HEK293 (cell line): ENCODE data around the gene PRRT1B.

ENCODE experiments used
- CTCF ChIA-PET: fragments of 350-600 bp; formaldehyde crosslinking; extraction: SDS; loops from one replicate; lab custom pipeline; 2021; ENCODE audit warnings: antibody characterized with exemption; lab: Yijun Ruan, JAX
- POLR2A ChIA-PET: fragments of 300-600 bp; formaldehyde crosslinking; extraction: SDS; loops from one replicate; lab custom pipeline; 2020; ENCODE audit warnings: antibody characterized with exemption, inconsistent platforms; lab: Yijun Ruan, JAX
- H3K27ac ChIP-seq: fragments of 200-500 bp; sonication (Bioruptor generic); 2 replicates; pipeline ENCODE4 v1.5.1; 2014; ENCODE audit warnings: low read depth, low read length, control low read depth, inconsistent platforms; ENCODE audit errors: extremely low read depth
- H3K36me3 ChIP-seq, 2 experiments: fragments of 200-500 bp in 1 of 2; sonication (Bioruptor generic) in 1 of 2; 1 replicate in 1 of 2; 2 replicates in 1 of 2; pipeline ENCODE4 v1.5.1; 2014 to 2017; ENCODE audit warnings: inconsistent platforms in 2 of 2, low read length in 2 of 2; ENCODE audit not compliant: control insufficient read depth in 2 of 2, insufficient read depth in 1 of 2
- H3K4me1 ChIP-seq: fragments of 200-500 bp; sonication (Bioruptor generic); 2 replicates; pipeline ENCODE4 v1.5.1; 2014; ENCODE audit warnings: mild to moderate bottlenecking, low read length, inconsistent platforms; ENCODE audit not compliant: control insufficient read depth, insufficient read depth
- H3K4me3 ChIP-seq: 2 replicates; pipeline ENCODE4 v1.5.1; 2011; ENCODE audit warnings: low read depth, mild to moderate bottlenecking, control low read depth, low read length, moderate library complexity
- H3K9me3 ChIP-seq: fragments of 200-500 bp; sonication (Bioruptor generic); 2 replicates; pipeline ENCODE4 v1.5.1; 2014; ENCODE audit warnings: low read depth, low read length, inconsistent platforms; ENCODE audit not compliant: control insufficient read depth, insufficient read depth
- BCL11A ChIP-seq: fragments of 450-650 bp; formaldehyde crosslinking; IDR thresholded peaks from 2 replicates; pipeline ENCODE4 v1.5.1; 2016; ENCODE audit warnings: low read depth, missing biosample characterization, missing genetic modification characterization
- FEZF1 ChIP-seq: fragments of 450-650 bp; formaldehyde crosslinking; IDR thresholded peaks from 2 replicates; pipeline ENCODE4 v1.5.1; 2016; ENCODE audit warnings: missing biosample characterization, missing genetic modification characterization
- GLI4 ChIP-seq: fragments of 450-650 bp; formaldehyde crosslinking; IDR thresholded peaks from 2 replicates; pipeline ENCODE4 v1.5.1; 2016; ENCODE audit warnings: missing biosample characterization, missing genetic modification characterization
- GLIS1 ChIP-seq: fragments of 450-650 bp; formaldehyde crosslinking; IDR thresholded peaks from 2 replicates; pipeline ENCODE4 v1.5.1; 2016; ENCODE audit warnings: missing biosample characterization, missing genetic modification characterization
- KLF1 ChIP-seq: fragments of 450-650 bp; formaldehyde crosslinking; IDR thresholded peaks from 2 replicates; pipeline ENCODE4 v1.5.1; 2016; ENCODE audit warnings: missing biosample characterization, missing genetic modification characterization
- KLF8 ChIP-seq: fragments of 450-650 bp; formaldehyde crosslinking; IDR thresholded peaks from 2 replicates; pipeline ENCODE4 v1.5.1; 2016; ENCODE audit warnings: missing biosample characterization, missing genetic modification characterization
- MYNN ChIP-seq: fragments of 450-650 bp; formaldehyde crosslinking; IDR thresholded peaks from 2 replicates; pipeline ENCODE4 v1.5.1; 2016; ENCODE audit warnings: missing biosample characterization, missing genetic modification characterization, borderline replicate concordance
- SP2 ChIP-seq: fragments of 450-650 bp; formaldehyde crosslinking; IDR thresholded peaks from 2 replicates; pipeline ENCODE4 v1.5.1; 2016; ENCODE audit warnings: missing biosample characterization, missing genetic modification characterization
- ZBTB17 ChIP-seq: fragments of 450-650 bp; formaldehyde crosslinking; IDR thresholded peaks from 2 replicates; pipeline ENCODE4 v1.5.1; 2016; ENCODE audit warnings: missing biosample characterization, missing genetic modification characterization
- ZBTB7A ChIP-seq: fragments of 450-650 bp; formaldehyde crosslinking; IDR thresholded peaks from 2 replicates; pipeline ENCODE4 v1.5.1; 2016; ENCODE audit warnings: low read depth, missing biosample characterization, missing genetic modification characterization
- ZNF132 ChIP-seq: fragments of 450-650 bp; formaldehyde crosslinking; IDR thresholded peaks from 2 replicates; pipeline ENCODE4 v1.5.1; 2017; ENCODE audit warnings: missing biosample characterization, missing genetic modification characterization, borderline replicate concordance
- ZNF146 ChIP-seq: fragments of 450-650 bp; formaldehyde crosslinking; IDR thresholded peaks from 2 replicates; pipeline ENCODE4 v1.5.1; 2016; ENCODE audit warnings: missing biosample characterization, missing genetic modification characterization
- ZNF174 ChIP-seq: fragments of 450-650 bp; formaldehyde crosslinking; IDR thresholded peaks from 2 replicates; pipeline ENCODE4 v1.5.0; 2017; ENCODE audit warnings: missing biosample characterization, mild to moderate bottlenecking, missing genetic modification characterization
- ZNF175 ChIP-seq: fragments of 450-650 bp; formaldehyde crosslinking; IDR thresholded peaks from 2 replicates; pipeline ENCODE4 v1.5.1; 2016; ENCODE audit warnings: missing biosample characterization, missing genetic modification characterization
- ZNF184 ChIP-seq: fragments of 450-650 bp; IDR thresholded peaks from 2 replicates; pipeline ENCODE4 v1.5.1; 2018; ENCODE audit warnings: missing biosample characterization, mild to moderate bottlenecking, missing genetic modification characterization
- ZNF19 ChIP-seq: fragments of 450-650 bp; formaldehyde crosslinking; IDR thresholded peaks from 2 replicates; pipeline ENCODE4; 2016; ENCODE audit warnings: missing biosample characterization, missing genetic modification characterization, low read depth
- ZNF302 ChIP-seq: fragments of 450-650 bp; formaldehyde crosslinking; IDR thresholded peaks from 2 replicates; pipeline ENCODE4 v1.5.1; 2016; ENCODE audit warnings: missing biosample characterization, missing genetic modification characterization, low read depth
- ZNF473 ChIP-seq: fragments of 450-650 bp; formaldehyde crosslinking; IDR thresholded peaks from 2 replicates; pipeline ENCODE4 v1.5.1; 2017; ENCODE audit warnings: missing biosample characterization, missing genetic modification characterization
- ZNF600 ChIP-seq: fragments of 450-650 bp; formaldehyde crosslinking; IDR thresholded peaks from 2 replicates; pipeline ENCODE4 v1.5.1; 2016; ENCODE audit warnings: missing biosample characterization, missing genetic modification characterization
- ZNF645 ChIP-seq: fragments of 450-650 bp; formaldehyde crosslinking; IDR thresholded peaks from 2 replicates; pipeline ENCODE4; 2016; ENCODE audit warnings: missing biosample characterization, missing genetic modification characterization
- ZNF654 ChIP-seq: fragments of 450-650 bp; formaldehyde crosslinking; IDR thresholded peaks from 2 replicates; pipeline ENCODE4 v1.5.1; 2016; ENCODE audit warnings: low read depth, missing biosample characterization, missing genetic modification characterization
- ZNF692 ChIP-seq: fragments of 450-650 bp; formaldehyde crosslinking; IDR thresholded peaks from 2 replicates; pipeline ENCODE4 v1.5.1; 2016; ENCODE audit warnings: missing biosample characterization, missing genetic modification characterization
- ZNF768 ChIP-seq: fragments of 450-650 bp; formaldehyde crosslinking; IDR thresholded peaks from 2 replicates; pipeline ENCODE4 v1.5.1; 2018; ENCODE audit warnings: missing biosample characterization, mild to moderate bottlenecking, missing genetic modification characterization
- ZNF785 ChIP-seq: fragments of 450-650 bp; formaldehyde crosslinking; IDR thresholded peaks from 2 replicates; pipeline ENCODE4 v1.5.1; 2016; ENCODE audit warnings: missing biosample characterization, missing genetic modification characterization
- TF ChIP-seq, protein P1 (sequence below): fragments of 450-650 bp; formaldehyde crosslinking; IDR thresholded peaks from 2 replicates; pipeline ENCODE4 v1.5.1; 2017; ENCODE audit warnings: missing biosample characterization, missing genetic modification characterization
- TF ChIP-seq, protein P2 (sequence below): fragments of 450-650 bp; formaldehyde crosslinking; IDR thresholded peaks from 2 replicates; pipeline ENCODE4 v1.5.1; 2016; ENCODE audit warnings: missing biosample characterization, missing genetic modification characterization
- TF ChIP-seq, protein P3 (sequence below): fragments of 450-650 bp; formaldehyde crosslinking; IDR thresholded peaks from 2 replicates; pipeline ENCODE4 v1.5.1; 2017; ENCODE audit warnings: missing biosample characterization, missing genetic modification characterization
- TF ChIP-seq, protein P4 (sequence below): fragments of 450-650 bp; formaldehyde crosslinking; IDR thresholded peaks from 2 replicates; pipeline ENCODE4 v1.5.1; 2016; ENCODE audit warnings: missing biosample characterization, missing genetic modification characterization

PRRT1B gene

DNA sequence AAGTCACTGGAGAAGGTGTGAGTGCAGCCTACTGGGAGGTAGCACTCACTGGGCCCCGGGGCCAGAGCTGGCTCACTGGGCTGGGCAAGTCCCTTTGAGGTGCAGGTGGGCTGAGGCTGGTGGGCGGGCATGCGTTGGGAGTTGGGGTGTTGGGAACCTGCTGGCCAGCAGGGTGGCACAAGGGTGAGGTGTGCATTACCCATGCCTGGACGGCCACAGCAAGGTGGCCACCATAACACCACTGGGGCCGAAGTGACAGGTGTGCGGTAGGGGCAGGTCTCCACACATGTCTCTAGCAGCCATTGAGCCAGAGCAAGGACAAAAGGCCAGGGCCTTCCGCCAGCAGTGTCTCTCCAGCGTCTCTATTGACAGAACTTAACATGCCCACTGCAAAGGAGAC is 22.6 kb downstream of the PRRT1B start (continued):
- TF ChIP-seq ZNF184 (no peak), BCL11A (tag by site-specific recombination) (no peak), ZNF302 (tag by site-specific recombination) (no peak), KLF1 (tag by site-specific recombination) (no peak), KLF8 (no peak), ZNF600 (no peak), ZNF146 (no peak), ZBTB7A (tag by site-specific recombination) (no peak), ZNF645 (tag by site-specific recombination) (no peak), ZNF473 (tag by site-specific recombination) (no peak)
- TF ChIP-seq, protein P1, sequence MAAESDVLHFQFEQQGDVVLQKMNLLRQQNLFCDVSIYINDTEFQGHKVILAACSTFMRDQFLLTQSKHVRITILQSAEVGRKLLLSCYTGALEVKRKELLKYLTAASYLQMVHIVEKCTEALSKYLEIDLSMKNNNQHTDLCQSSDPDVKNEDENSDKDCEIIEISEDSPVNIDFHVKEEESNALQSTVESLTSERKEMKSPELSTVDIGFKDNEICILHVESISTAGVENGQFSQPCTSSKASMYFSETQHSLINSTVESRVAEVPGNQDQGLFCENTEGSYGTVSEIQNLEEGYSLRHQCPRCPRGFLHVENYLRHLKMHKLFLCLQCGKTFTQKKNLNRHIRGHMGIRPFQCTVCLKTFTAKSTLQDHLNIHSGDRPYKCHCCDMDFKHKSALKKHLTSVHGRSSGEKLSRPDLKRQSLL (tag by site-specific recombination): no peak

DNA sequence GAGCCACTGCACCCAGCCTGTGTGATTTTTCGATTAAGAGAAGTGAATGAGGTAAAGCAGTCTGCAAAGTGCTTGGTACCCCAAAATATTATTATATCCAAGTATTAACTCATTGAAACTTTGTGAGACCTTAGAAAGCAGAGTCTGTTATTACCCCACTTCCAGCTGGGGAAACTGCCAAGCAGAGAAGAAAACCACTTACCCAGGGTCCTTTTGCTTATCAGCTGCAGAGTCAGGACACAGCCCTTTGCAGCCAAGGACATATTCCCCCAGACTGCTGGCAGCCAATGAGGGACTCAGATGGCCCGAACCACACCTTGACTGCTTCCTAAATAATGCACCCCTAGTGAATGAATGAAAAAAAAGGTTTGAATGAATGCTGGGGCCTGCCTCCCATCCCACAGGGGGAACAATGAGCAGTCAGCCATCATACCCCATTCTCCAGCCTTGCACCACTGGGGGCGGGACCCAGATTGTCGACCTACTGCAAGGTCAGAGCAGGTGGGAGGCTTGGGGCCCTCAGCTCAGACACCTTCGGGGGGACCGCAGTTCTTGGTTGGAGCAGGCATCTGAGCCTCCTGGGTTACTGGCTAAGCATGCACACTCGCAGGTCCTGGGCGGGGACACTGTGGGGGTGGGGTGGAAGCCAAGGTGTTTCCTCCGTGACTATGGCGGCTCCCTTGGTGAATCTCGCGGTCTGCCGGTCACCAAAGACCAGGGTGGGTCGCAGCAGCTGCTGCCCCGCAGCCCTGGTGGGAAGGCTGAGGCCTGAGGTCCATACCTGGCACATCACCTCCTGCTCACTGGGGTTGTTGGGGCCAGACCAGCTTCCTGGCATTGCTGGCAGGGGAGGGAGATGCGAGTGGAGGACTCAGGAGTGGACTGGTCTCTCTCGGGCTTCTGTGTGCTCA is 29.7 kb downstream of the PRRT1B start:
- TF ChIP-seq ZNF174 (no peak), GLI4 (tag by site-specific recombination) (no peak), ZNF654 (tag by site-specific recombination) (no peak), ZNF692 (tag by site-specific recombination) (no peak), KLF1 (tag by site-specific recombination) (no peak), MYNN (tag by site-specific recombination) (no peak), ZNF785 (no peak), SP2 (tag by site-specific recombination) (no peak), ZNF19 (tag by site-specific recombination) (no peak), ZNF175 (no peak), FEZF1 (no peak), ZNF768 (tag by site-specific recombination) (no peak), ZNF132 (tag by site-specific recombination) (no peak), GLIS1 (tag by site-specific recombination) (no peak), ZBTB17 (tag by site-specific recombination) (no peak)
- TF ChIP-seq, protein P2, sequence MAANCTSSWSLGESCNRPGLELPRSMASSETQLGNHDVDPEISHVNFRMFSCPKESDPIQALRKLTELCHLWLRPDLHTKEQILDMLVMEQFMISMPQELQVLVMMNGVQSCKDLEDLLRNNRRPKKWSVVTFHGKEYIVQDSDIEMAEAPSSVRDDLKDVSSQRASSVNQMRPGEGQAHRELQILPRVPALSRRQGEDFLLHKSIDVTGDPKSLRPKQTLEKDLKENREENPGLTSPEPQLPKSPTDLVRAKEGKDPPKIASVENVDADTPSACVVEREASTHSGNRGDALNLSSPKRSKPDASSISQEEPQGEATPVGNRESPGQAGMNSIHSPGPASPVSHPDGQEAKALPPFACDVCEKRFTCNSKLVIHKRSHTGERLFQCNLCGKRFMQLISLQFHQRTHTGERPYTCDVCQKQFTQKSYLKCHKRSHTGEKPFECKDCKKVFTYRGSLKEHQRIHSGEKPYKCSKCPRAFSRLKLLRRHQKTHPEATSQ (tag by site-specific recombination): no peak
- TF ChIP-seq, protein P3, sequence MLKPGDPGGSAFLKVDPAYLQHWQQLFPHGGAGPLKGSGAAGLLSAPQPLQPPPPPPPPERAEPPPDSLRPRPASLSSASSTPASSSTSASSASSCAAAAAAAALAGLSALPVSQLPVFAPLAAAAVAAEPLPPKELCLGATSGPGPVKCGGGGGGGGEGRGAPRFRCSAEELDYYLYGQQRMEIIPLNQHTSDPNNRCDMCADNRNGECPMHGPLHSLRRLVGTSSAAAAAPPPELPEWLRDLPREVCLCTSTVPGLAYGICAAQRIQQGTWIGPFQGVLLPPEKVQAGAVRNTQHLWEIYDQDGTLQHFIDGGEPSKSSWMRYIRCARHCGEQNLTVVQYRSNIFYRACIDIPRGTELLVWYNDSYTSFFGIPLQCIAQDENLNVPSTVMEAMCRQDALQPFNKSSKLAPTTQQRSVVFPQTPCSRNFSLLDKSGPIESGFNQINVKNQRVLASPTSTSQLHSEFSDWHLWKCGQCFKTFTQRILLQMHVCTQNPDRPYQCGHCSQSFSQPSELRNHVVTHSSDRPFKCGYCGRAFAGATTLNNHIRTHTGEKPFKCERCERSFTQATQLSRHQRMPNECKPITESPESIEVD: no peak
- TF ChIP-seq, protein P4, sequence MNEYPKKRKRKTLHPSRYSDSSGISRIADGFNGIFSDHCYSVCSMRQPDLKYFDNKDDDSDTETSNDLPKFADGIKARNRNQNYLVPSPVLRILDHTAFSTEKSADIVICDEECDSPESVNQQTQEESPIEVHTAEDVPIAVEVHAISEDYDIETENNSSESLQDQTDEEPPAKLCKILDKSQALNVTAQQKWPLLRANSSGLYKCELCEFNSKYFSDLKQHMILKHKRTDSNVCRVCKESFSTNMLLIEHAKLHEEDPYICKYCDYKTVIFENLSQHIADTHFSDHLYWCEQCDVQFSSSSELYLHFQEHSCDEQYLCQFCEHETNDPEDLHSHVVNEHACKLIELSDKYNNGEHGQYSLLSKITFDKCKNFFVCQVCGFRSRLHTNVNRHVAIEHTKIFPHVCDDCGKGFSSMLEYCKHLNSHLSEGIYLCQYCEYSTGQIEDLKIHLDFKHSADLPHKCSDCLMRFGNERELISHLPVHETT (tag by site-specific recombination): no peak
- ChIA-PET POLR2A (no interaction called here), CTCF (interaction anchor here (0.5 to 1.2 kb wide), 5 partner anchors 14 to 180 kb away, joined by 3 to 6 read pairs (median 3); no protein-coding TSS in a partner anchor)
- Histone ChIP-seq H3K36me3 (peaks cover 0 to 25% of the 10 kb centered on the region in 2 experiments; a peak in 2 of 3 replicates), H3K9me3 (no peaks in the 10 kb centered on the region), H3K4me1 (no peaks in the 10 kb centered on the region), H3K27ac (no peak overlapping the region), H3K4me3 (no peak overlapping the region)
